Measurements from ENCODE around the gene SCUBE3.

DNA sequence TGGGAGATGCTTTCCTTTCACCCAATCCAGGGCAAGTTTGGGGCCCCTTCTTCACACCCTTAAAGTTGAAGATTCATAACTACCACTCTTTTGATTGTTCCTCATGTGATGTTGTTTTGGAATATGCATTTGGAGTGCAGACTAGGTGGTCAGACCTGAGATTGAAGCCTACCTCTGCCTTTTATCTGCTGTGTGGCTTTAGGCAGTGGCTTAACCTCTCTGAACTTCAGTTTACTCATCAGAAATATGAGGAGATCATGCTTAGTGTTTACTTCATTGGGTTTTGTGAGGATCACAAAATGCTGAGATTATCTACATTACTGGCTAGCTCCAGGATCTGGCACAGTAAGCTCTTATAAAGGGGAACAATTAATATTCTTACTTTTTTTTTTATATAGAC lies 46.3 kb upstream of the SCUBE3 start:
- TF ChIP-seq MXI1 (IDR thresholded peaks at IDR 0.05; ENCODE audit: borderline replicate concordance, low read depth, low read length) (no peak), RAD21 (IDR thresholded peaks at IDR 0.05; ENCODE audit: low read length) (no peak), POLR2A (IDR thresholded peaks at IDR 0.05; ENCODE audit: low read depth, low read length) (no peak), MAFK (IDR thresholded peaks at IDR 0.05; ENCODE audit: low read depth, low read length) (no peak), CEBPB (IDR thresholded peaks at IDR 0.05; ENCODE audit: low read depth, low read length) (no peak), SMC3 (IDR thresholded peaks at IDR 0.05; ENCODE audit: low read depth, low read length) (no peak), FOS (IDR thresholded peaks at IDR 0.05; ENCODE audit: low read depth, low read length) (no peak), RCOR1 (IDR thresholded peaks at IDR 0.05; ENCODE audit: insufficient replicate concordance, low read length) (no peak), MAZ (IDR thresholded peaks at IDR 0.05; ENCODE audit: borderline replicate concordance, low read depth, low read length) (no peak)
- TF ChIP-seq, protein P1, sequence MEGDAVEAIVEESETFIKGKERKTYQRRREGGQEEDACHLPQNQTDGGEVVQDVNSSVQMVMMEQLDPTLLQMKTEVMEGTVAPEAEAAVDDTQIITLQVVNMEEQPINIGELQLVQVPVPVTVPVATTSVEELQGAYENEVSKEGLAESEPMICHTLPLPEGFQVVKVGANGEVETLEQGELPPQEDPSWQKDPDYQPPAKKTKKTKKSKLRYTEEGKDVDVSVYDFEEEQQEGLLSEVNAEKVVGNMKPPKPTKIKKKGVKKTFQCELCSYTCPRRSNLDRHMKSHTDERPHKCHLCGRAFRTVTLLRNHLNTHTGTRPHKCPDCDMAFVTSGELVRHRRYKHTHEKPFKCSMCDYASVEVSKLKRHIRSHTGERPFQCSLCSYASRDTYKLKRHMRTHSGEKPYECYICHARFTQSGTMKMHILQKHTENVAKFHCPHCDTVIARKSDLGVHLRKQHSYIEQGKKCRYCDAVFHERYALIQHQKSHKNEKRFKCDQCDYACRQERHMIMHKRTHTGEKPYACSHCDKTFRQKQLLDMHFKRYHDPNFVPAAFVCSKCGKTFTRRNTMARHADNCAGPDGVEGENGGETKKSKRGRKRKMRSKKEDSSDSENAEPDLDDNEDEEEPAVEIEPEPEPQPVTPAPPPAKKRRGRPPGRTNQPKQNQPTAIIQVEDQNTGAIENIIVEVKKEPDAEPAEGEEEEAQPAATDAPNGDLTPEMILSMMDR (conservative IDR thresholded peaks at IDR 0.05; ENCODE audit: low read depth, low read length) = no peak

Measured in IMR-90 (cell line).